ENCODE results near the gene CNTNAP5.

The CNTNAP5 gene

DNA sequence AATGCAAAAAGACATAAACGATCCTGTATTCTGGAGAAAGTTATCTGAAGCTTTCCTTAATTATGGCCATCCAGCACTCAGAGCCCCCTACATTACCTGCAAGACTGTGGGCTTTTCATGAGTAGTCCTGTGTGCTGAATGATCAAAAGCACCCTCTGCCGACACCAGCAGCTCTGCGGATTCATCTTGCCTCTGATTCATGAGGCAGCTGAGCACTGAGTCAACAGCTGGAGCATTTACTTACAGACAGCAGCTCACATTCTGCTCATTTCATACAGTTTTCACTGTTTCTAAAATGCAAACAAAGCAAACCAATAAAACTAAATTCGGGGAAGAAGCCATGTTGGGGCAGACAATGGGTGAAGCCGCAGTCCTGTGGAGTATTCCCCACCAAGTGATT is 886.5 kb downstream of the CNTNAP5 start:
- DNase-seq (ENCODE audit: low read depth, low spot score): no peak
- POLR2A ChIA-PET: no interaction called here
- CTCF ChIA-PET: no interaction called here
- H3K4me3 ChIP-seq (ENCODE audit: low read depth, low read length): no peak overlapping the region
- TF ChIP-seq, protein P1, sequence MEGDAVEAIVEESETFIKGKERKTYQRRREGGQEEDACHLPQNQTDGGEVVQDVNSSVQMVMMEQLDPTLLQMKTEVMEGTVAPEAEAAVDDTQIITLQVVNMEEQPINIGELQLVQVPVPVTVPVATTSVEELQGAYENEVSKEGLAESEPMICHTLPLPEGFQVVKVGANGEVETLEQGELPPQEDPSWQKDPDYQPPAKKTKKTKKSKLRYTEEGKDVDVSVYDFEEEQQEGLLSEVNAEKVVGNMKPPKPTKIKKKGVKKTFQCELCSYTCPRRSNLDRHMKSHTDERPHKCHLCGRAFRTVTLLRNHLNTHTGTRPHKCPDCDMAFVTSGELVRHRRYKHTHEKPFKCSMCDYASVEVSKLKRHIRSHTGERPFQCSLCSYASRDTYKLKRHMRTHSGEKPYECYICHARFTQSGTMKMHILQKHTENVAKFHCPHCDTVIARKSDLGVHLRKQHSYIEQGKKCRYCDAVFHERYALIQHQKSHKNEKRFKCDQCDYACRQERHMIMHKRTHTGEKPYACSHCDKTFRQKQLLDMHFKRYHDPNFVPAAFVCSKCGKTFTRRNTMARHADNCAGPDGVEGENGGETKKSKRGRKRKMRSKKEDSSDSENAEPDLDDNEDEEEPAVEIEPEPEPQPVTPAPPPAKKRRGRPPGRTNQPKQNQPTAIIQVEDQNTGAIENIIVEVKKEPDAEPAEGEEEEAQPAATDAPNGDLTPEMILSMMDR (IDR thresholded peaks at IDR 0.05; ENCODE audit: insufficient read depth, low read length, missing control alignments): no peak

DNA sequence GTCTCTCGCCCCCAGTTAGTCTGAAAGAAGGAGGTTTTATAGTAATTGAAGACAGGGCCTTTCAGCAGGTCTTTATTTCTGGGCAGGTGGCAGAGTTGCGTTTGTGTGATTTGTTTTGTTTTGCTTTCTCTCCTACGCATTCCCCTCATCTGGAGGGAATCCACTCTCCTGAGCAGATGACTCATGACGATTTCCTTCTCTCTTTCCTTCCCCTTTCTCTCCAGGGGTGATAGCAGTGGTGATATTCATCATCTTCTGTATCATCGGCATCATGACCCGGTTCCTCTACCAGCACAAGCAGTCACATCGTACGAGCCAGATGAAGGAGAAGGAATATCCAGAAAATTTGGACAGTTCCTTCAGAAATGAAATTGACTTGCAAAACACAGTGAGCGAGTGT is 888.8 kb downstream of the CNTNAP5 start:
- TF ChIP-seq, protein P1 (IDR thresholded peaks at IDR 0.05; ENCODE audit: insufficient read depth, low read length, missing control alignments): no peak
- H3K4me3 ChIP-seq (ENCODE audit: low read depth, low read length): no peak overlapping the region
- POLR2A ChIA-PET: no interaction called here
- DNase-seq (ENCODE audit: low read depth, low spot score): no peak
- CTCF ChIA-PET: no interaction called here

DNA sequence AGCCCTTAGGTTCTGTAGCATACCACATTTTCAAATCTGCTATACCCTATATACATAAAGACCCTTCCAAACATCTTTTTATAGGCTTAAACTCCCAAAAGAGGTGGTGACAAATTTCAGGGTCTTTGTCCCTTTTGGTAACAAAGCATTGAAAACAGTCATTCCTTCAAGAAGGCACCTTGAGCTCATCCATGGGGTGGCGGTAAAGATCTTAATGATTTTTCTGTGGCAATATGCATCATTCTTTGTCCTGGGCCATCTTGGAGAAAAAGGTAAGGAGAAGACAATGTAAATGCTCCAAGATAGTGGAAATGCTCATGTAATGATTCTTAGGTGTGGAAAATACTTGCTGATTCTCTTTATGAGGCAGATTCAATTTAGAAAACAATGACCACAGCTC is 890.5 kb downstream of the CNTNAP5 start:
- H3K4me3 ChIP-seq (ENCODE audit: low read depth, low read length): no peak overlapping the region
- ChIA-PET POLR2A (no interaction called here), CTCF (interaction anchor here (0.7 kb wide), 1 partner anchor 9 kb away, joined by 3 read pairs; no protein-coding TSS in a partner anchor)
- TF ChIP-seq, protein P1 (IDR thresholded peaks at IDR 0.05; ENCODE audit: insufficient read depth, low read length, missing control alignments): no peak
- no peak for DNase-seq (ENCODE audit: low read depth, low spot score)

DNA sequence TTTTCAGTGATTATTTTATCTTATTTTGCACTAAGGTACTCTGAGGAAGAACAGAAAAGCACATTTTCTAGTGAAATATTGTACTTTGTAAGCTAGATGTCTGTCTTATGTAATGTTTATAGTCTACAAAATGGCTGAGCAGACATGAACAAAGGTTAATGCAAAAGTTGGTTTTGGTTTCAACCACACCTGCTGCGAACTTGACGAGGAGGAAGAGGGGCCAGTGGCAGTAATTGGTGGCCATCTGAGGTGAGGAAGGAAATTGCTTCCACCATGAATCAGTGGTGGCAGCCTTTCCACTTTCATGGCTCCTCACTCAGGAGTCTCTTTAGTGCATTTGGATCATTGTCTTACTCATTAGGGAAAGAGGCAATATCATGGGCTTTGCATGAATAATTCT is 894.2 kb downstream of the CNTNAP5 start:
- no peak for DNase-seq (ENCODE audit: low read depth, low spot score)
- POLR2A ChIA-PET: no interaction called here
- no peak overlapping the region for H3K4me3 ChIP-seq (ENCODE audit: low read depth, low read length)
- TF ChIP-seq, protein P1 (IDR thresholded peaks at IDR 0.05; ENCODE audit: insufficient read depth, low read length, missing control alignments): no peak
- CTCF ChIA-PET: no interaction called here

DNA sequence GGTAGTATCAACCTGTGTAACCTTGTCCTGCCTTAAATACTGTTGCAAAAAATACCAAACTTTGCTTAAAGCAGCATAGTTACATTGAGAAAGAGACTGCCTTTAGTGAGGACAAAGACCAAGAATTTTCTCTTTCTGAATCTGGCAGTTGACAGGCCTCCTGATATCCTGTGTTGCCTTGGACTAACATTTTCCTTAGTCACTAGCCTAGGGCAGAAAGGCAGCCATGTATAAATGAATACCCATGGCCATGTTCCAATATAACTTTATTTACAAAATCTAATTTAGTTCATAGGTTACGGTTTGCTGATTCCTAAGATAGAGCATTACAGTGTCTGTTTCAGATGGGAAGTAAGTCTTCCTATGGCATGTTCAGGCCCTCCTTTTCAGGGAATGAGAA is 895.4 kb downstream of the CNTNAP5 start:
- CTCF ChIA-PET: no interaction called here
- no peak overlapping the region for H3K4me3 ChIP-seq (ENCODE audit: low read depth, low read length)
- TF ChIP-seq, protein P1 (IDR thresholded peaks at IDR 0.05; ENCODE audit: insufficient read depth, low read length, missing control alignments): no peak
- POLR2A ChIA-PET: no interaction called here
- no peak for DNase-seq (ENCODE audit: low read depth, low spot score)

DNA sequence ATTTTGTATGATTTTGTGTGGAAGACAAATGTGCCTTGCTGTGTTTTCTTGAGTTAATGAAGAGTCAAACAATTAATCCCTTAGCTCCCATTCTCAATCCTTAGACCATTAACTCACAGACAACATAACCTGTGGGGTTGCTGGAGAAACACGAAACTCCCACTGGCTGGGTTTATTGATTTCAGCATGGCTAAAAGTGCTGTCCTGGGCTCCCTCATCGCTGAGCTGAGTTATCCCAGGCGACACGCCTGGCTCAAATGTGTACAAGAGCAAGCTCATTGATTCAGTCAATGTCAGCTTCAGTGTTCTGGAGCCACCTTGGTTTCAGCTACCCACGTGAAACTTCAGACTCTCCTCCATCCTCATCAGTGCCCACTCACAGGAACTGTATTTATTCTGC is 896.1 kb downstream of the CNTNAP5 start:
- no peak overlapping the region for H3K4me3 ChIP-seq (ENCODE audit: low read depth, low read length)
- DNase-seq (ENCODE audit: low read depth, low spot score): no peak
- CTCF ChIA-PET: no interaction called here
- TF ChIP-seq, protein P1 (IDR thresholded peaks at IDR 0.05; ENCODE audit: insufficient read depth, low read length, missing control alignments): no peak
- POLR2A ChIA-PET: no interaction called here
